Uterus (tissue), 4 donors: ENCODE measurements around the gene KIRREL3. TPM values are rescaled to one million over a fixed set of nuclear protein-coding genes. Genes with fewer than 3 reads are reported as not detected.

Experiments used
- DNase-seq, 2 donors: peaks; one replicate each; pipeline ENCODE4 v3.0.0-alpha.2; 2019 to 2020
- H3K27ac ChIP-seq, 2 donors: fragments of 200-600 bp; sonication (generic); 1 replicate in 1 of 2; 2 replicates in 1 of 2; pipeline ENCODE4 v1.5.1; 2016 to 2018
- H3K27me3 ChIP-seq, 2 donors: fragments of 200-600 bp; sonication (generic); one replicate each; pipeline ENCODE4 v1.5.1; 2018 to 2019; ENCODE audit warnings: control low read depth in 1 of 2
- H3K36me3 ChIP-seq, 2 donors: fragments of 200-600 bp; sonication (generic); one replicate each; pipeline ENCODE4 v1.5.1; 2019; ENCODE audit warnings: control low read depth in 1 of 2
- H3K4me1 ChIP-seq, 2 donors: fragments of 200-600 bp; sonication (generic); one replicate each; pipeline ENCODE4 v1.5.1; 2018 to 2019; ENCODE audit warnings: control low read depth in 1 of 2
- H3K4me3 ChIP-seq, 2 donors: fragments of 200-600 bp; sonication (generic); 1 replicate in 1 of 2; 2 replicates in 1 of 2; pipeline ENCODE4 v1.5.1; 2018 to 2019; ENCODE audit warnings: mild to moderate bottlenecking in 1 of 2
- H3K9me3 ChIP-seq, 2 donors: fragments of 200-600 bp; sonication (generic); one replicate each; pipeline ENCODE4 v1.5.1; 2019; ENCODE audit warnings: control low read depth in 1 of 2
- CTCF ChIP-seq, 4 experiments: fragments of 200-600 bp in 2 of 4; fragments of 450-650 bp in 2 of 4; sonication (generic) in 2 of 4; IDR thresholded peaks; one replicate each; pipeline ENCODE4 v1.5.1; 2016 to 2019; ENCODE audit warnings: antibody characterized with exemption in 4 of 4, mild to moderate bottlenecking in 2 of 4, moderate library complexity in 1 of 4
- POLR2A ChIP-seq, 2 donors: fragments of 450-650 bp; IDR thresholded peaks; one replicate each; pipeline ENCODE4 v1.6.1; 2016; ENCODE audit warnings: antibody characterized with exemption in 2 of 2, mild to moderate bottlenecking in 1 of 2, moderate library complexity in 1 of 2
- intact Hi-C: fragments of 100-400 bp; cut with DNase I; formaldehyde crosslinking; loops from one replicate; pipeline ENCODE4 v1.15.1; 2023; ENCODE audit warnings: low total_unique reads
- total RNA-seq, 4 donors: library from RNA; depleted of rRNA in 3 of 4; stranded (reverse); fragments of >200 nt in 3 of 4; gene quantifications; one replicate each; pipeline versions ENCODE4 v1.1.0 to v1.2.4, GENCODE V29; 2014 to 2023
- donor health status: DM: yes; HTN: yes; CAD: no.

The KIRREL3 gene
- total RNA-seq, 4 donors from 2014 or later, result 10.0 TPM; not detected in 3

- H3K4me1 ChIP-seq, result no peaks in the 10 kb centered on the region
- H3K27me3 ChIP-seq, result no peaks in the 10 kb centered on the region
- no peaks in the 10 kb centered on the region for H3K36me3 ChIP-seq
- no peak for TF ChIP-seq POLR2A (IDR thresholded peaks at IDR 0.05)
- H3K4me3 ChIP-seq, result no peak overlapping the region
- intact Hi-C loops, result no loop called here
- no peak overlapping the region for H3K27ac ChIP-seq
- no peaks in the 10 kb centered on the region for H3K9me3 ChIP-seq
- DNase-seq, result no peak
These were observed 86.4 kb downstream of the KIRREL3 start for GRCh38 chr11:126914166-126914565.

- intact Hi-C loops, result no loop called here
- no peak overlapping the region for H3K4me3 ChIP-seq
- H3K27me3 ChIP-seq, result no peaks in the 10 kb centered on the region
- H3K4me1 ChIP-seq, result no peaks in the 10 kb centered on the region
- DNase-seq, result no peak
- no peak for TF ChIP-seq CTCF (IDR thresholded peaks at IDR 0.05)
- H3K9me3 ChIP-seq, result no peaks in the 10 kb centered on the region
- no peaks in the 10 kb centered on the region for H3K36me3 ChIP-seq
- no peak overlapping the region for H3K27ac ChIP-seq
These were observed 96.0 kb downstream of the KIRREL3 start for GRCh38 chr11:126904520-126904919.

GRCh38 chr11:126901783-126902182 lies 98.8 kb downstream of the KIRREL3 start:
- H3K9me3 ChIP-seq, result no peaks in the 10 kb centered on the region
- H3K36me3 ChIP-seq, result no peaks in the 10 kb centered on the region
- H3K27me3 ChIP-seq, result no peaks in the 10 kb centered on the region
- no peak for TF ChIP-seq CTCF (IDR thresholded peaks at IDR 0.05)
- no peak for TF ChIP-seq POLR2A (IDR thresholded peaks at IDR 0.05)
- no peak overlapping the region for H3K27ac ChIP-seq
- H3K4me3 ChIP-seq, result no peak overlapping the region
- no peaks in the 10 kb centered on the region for H3K4me1 ChIP-seq
- no peak for DNase-seq
- intact Hi-C loops, result no loop called here

GRCh38 chr11:126899961-126900748 lies 100.4 kb downstream of the KIRREL3 start:
- H3K27ac ChIP-seq, result no peak overlapping the region
- H3K4me1 ChIP-seq, result no peaks in the 10 kb centered on the region
- TF ChIP-seq CTCF (IDR thresholded peaks at IDR 0.05), result no peak
- TF ChIP-seq POLR2A (IDR thresholded peaks at IDR 0.05), result no peak
- no peaks in the 10 kb centered on the region for H3K36me3 ChIP-seq
- H3K9me3 ChIP-seq, result no peaks in the 10 kb centered on the region
- intact Hi-C loops, result no loop called here
- H3K4me3 ChIP-seq, result no peak overlapping the region
- DNase-seq, result no peak
- H3K27me3 ChIP-seq, result no peaks in the 10 kb centered on the region

DNA sequence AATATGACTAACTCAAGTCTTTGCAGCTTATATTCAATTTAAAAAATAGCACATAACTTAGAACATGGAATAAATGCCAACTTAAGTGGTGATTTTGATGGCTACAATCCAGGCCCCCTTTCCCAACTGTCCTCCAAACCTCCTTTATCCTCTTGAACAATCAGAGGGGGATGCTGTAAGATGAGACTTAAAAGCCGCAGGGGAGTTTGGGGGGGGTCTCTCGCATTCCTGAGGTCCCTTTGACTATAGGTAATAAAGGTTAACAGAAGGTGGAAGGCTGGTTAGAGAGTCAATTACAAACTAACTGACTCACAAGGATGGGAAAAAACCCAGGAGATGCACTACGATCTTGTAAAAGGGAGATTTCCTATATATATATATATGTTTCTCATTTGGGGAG lies 101.8 kb downstream of the KIRREL3 start:
- TF ChIP-seq POLR2A (IDR thresholded peaks at IDR 0.05), result no peak
- TF ChIP-seq CTCF (IDR thresholded peaks at IDR 0.05), result no peak
- intact Hi-C loops, result no loop called here

More for the DNA sequence above, 101.8 kb downstream of the KIRREL3 start:
- no peak for DNase-seq
- H3K27me3 ChIP-seq, result no peaks in the 10 kb centered on the region
- no peaks in the 10 kb centered on the region for H3K36me3 ChIP-seq
- H3K27ac ChIP-seq, result no peak overlapping the region
- H3K4me3 ChIP-seq, result no peak overlapping the region
- H3K9me3 ChIP-seq, result no peaks in the 10 kb centered on the region
- no peaks in the 10 kb centered on the region for H3K4me1 ChIP-seq
